GM12878 (cell line): ENCODE results near the gene ERFL. TPM values are rescaled to one million over a fixed set of nuclear protein-coding genes. Genes with fewer than 3 reads are reported as not detected.

Experiments used
- BRCA1 ChIP-seq: IDR thresholded peaks from 2 replicates; pipeline ENCODE4 v1.6.1; 2011; ENCODE audit warnings: low read depth, low read length, improper control_type of control experiment
- IRF4 ChIP-seq: IDR thresholded peaks from 2 replicates; pipeline ENCODE4 v1.6.1; 2011; ENCODE audit warnings: low read depth, low read length
- NBN ChIP-seq: fragments of 450-650 bp; IDR thresholded peaks from 2 replicates; pipeline ENCODE4 v1.6.1; 2016
- NFYA ChIP-seq: IDR thresholded peaks from 2 replicates; pipeline ENCODE4 v1.6.1; 2011; ENCODE audit warnings: low read depth, mild to moderate bottlenecking, low read length, improper control_type of control experiment, borderline replicate concordance
- NFYB ChIP-seq: IDR thresholded peaks from 2 replicates; pipeline ENCODE4 v1.6.1; 2011; ENCODE audit warnings: low read depth, mild to moderate bottlenecking, low read length, improper control_type of control experiment, moderate library complexity; ENCODE audit not compliant: insufficient read depth
- SMC3 ChIP-seq: IDR thresholded peaks from 2 replicates; pipeline ENCODE4 v1.6.1; 2011; ENCODE audit warnings: low read length, improper control_type of control experiment, borderline replicate concordance
- STAT3 ChIP-seq: IDR thresholded peaks from 2 replicates; pipeline ENCODE4 v1.6.1; 2011; ENCODE audit warnings: low read depth, low read length, improper control_type of control experiment
- TCF3 ChIP-seq: IDR thresholded peaks from 2 replicates; pipeline ENCODE4 v1.6.1; 2012; ENCODE audit warnings: low read depth, mild to moderate bottlenecking, low read length, borderline replicate concordance; ENCODE audit not compliant: insufficient read depth
- ZBTB4 ChIP-seq: fragments of 450-650 bp; formaldehyde crosslinking; IDR thresholded peaks from 2 replicates; pipeline ENCODE4 v1.4.0; 2022; ENCODE audit warnings: mild to moderate bottlenecking, moderate library complexity
- ZNF217 ChIP-seq: fragments of 450-650 bp; IDR thresholded peaks from 2 replicates; pipeline ENCODE4 v1.6.1; 2017; ENCODE audit warnings: antibody characterized with exemption, mild to moderate bottlenecking
- ZNF384 ChIP-seq: IDR thresholded peaks from 2 replicates; pipeline ENCODE4 v1.6.1; 2012; ENCODE audit warnings: low read depth, mild to moderate bottlenecking, low read length, improper control_type of control experiment, borderline replicate concordance
- polyA plus RNA-seq, 11 experiments: library from polyadenylated mRNA; depleted of rRNA in 4 of 11; unstranded in 6 of 11; stranded (reverse) in 5 of 11; fragments of >200 nt; fragmentation: Nextera tagmentation in 4 of 11; fragmentation: Illumina TruSeq in 1 of 11; extraction: Ambion mirVana in 4 of 11; extraction: Trizol in 1 of 11; gene quantifications; 1 replicate in 1 of 11; 2 replicates in 10 of 11; pipeline versions ENCODE4 v1.2.1 to v1.2.3, GENCODE V29; 2011 to 2016; ENCODE audit warnings: inconsistent platforms in 2 of 11, missing spikeins in 2 of 11, low read depth in 1 of 11
- total RNA-seq, 4 experiments: library from RNA; depleted of rRNA in 3 of 4; stranded (reverse); fragments of >200 nt in 3 of 4; fragmentation: Illumina TruSeq in 1 of 4; extraction: Trizol in 1 of 4; gene quantifications; 2 replicates each; pipeline versions ENCODE4 v1.2.1 to v1.2.3, GENCODE V29; 2013 to 2021
- TF ChIP-seq, protein P1 (sequence below): fragments of 450-650 bp; IDR thresholded peaks from 2 replicates; pipeline ENCODE4 v1.6.1; 2016; ENCODE audit warnings: mild to moderate bottlenecking, moderate library complexity, borderline replicate concordance
- TF ChIP-seq, protein P2 (sequence below): fragments of 450-650 bp; IDR thresholded peaks from 2 replicates; pipeline ENCODE4 v1.6.1; 2014; ENCODE audit warnings: mild to moderate bottlenecking
- TF ChIP-seq, protein P3 (sequence below): fragments of 450-650 bp; formaldehyde crosslinking; IDR thresholded peaks from 2 replicates; pipeline ENCODE4 v1.4.0; 2020; ENCODE audit warnings: mild to moderate bottlenecking, moderate library complexity

Gene ERFL
- total and polyA plus RNA-seq, 10 of the 15 experiments (the other 5 are each of a cell fraction or from before 2014, with no cell fraction given): 0.04 to 0.10 (median 0.05) TPM; not detected in 7

GRCh38 chr19:41871573-41872383 lies 56.5 kb downstream of the ERFL start (continued):
- TF ChIP-seq, protein P1, sequence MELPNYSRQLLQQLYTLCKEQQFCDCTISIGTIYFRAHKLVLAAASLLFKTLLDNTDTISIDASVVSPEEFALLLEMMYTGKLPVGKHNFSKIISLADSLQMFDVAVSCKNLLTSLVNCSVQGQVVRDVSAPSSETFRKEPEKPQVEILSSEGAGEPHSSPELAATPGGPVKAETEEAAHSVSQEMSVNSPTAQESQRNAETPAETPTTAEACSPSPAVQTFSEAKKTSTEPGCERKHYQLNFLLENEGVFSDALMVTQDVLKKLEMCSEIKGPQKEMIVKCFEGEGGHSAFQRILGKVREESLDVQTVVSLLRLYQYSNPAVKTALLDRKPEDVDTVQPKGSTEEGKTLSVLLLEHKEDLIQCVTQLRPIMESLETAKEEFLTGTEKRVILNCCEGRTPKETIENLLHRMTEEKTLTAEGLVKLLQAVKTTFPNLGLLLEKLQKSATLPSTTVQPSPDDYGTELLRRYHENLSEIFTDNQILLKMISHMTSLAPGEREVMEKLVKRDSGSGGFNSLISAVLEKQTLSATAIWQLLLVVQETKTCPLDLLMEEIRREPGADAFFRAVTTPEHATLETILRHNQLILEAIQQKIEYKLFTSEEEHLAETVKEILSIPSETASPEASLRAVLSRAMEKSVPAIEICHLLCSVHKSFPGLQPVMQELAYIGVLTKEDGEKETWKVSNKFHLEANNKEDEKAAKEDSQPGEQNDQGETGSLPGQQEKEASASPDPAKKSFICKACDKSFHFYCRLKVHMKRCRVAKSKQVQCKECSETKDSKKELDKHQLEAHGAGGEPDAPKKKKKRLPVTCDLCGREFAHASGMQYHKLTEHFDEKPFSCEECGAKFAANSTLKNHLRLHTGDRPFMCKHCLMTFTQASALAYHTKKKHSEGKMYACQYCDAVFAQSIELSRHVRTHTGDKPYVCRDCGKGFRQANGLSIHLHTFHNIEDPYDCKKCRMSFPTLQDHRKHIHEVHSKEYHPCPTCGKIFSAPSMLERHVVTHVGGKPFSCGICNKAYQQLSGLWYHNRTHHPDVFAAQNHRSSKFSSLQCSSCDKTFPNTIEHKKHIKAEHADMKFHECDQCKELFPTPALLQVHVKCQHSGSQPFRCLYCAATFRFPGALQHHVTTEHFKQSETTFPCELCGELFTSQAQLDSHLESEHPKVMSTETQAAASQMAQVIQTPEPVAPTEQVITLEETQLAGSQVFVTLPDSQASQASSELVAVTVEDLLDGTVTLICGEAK: peak; percentile 27; the same call in 1 of the 2 replicates
- TF ChIP-seq IRF4 (peak; percentile 38; the same call in 1 of the 2 replicates), NFYA (no peak), ZNF217 (no peak), TCF3 (peak; percentile 71; the same call in 1 of the 2 replicates), BRCA1 (no peak), STAT3 (no peak), ZBTB4 (no peak), SMC3 (0 out of 2 replicates have a peak, but pooled peaks have one; percentile 21), ZNF384 (no peak), NFYB (no peak), NBN (peak; percentile 64; the same call in 1 of the 2 replicates)
- TF ChIP-seq, protein P2, sequence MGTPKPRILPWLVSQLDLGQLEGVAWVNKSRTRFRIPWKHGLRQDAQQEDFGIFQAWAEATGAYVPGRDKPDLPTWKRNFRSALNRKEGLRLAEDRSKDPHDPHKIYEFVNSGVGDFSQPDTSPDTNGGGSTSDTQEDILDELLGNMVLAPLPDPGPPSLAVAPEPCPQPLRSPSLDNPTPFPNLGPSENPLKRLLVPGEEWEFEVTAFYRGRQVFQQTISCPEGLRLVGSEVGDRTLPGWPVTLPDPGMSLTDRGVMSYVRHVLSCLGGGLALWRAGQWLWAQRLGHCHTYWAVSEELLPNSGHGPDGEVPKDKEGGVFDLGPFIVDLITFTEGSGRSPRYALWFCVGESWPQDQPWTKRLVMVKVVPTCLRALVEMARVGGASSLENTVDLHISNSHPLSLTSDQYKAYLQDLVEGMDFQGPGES: no peak
- TF ChIP-seq, protein P3, sequence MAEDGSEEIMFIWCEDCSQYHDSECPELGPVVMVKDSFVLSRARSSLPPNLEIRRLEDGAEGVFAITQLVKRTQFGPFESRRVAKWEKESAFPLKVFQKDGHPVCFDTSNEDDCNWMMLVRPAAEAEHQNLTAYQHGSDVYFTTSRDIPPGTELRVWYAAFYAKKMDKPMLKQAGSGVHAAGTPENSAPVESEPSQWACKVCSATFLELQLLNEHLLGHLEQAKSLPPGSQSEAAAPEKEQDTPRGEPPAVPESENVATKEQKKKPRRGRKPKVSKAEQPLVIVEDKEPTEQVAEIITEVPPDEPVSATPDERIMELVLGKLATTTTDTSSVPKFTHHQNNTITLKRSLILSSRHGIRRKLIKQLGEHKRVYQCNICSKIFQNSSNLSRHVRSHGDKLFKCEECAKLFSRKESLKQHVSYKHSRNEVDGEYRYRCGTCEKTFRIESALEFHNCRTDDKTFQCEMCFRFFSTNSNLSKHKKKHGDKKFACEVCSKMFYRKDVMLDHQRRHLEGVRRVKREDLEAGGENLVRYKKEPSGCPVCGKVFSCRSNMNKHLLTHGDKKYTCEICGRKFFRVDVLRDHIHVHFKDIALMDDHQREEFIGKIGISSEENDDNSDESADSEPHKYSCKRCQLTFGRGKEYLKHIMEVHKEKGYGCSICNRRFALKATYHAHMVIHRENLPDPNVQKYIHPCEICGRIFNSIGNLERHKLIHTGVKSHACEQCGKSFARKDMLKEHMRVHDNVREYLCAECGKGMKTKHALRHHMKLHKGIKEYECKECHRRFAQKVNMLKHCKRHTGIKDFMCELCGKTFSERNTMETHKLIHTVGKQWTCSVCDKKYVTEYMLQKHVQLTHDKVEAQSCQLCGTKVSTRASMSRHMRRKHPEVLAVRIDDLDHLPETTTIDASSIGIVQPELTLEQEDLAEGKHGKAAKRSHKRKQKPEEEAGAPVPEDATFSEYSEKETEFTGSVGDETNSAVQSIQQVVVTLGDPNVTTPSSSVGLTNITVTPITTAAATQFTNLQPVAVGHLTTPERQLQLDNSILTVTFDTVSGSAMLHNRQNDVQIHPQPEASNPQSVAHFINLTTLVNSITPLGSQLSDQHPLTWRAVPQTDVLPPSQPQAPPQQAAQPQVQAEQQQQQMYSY (CRISPR knock-in tag): 0 out of 2 replicates have a peak, but pooled peaks have one; percentile 53
